ENCODE results near the gene ZG16.

- no peak for TF ChIP-seq CTCF (IDR thresholded peaks at IDR 0.05)
- TF ChIP-seq NR3C1 (CRISPR knock-in tag; conservative IDR thresholded peaks at IDR 0.05; ENCODE audit: low read depth), result no peak
- TF ChIP-seq TCF7 (CRISPR knock-in tag; IDR thresholded peaks at IDR 0.05; ENCODE audit: low read depth), result no peak
- TF ChIP-seq ESRRA (CRISPR knock-in tag; IDR thresholded peaks at IDR 0.05; ENCODE audit: borderline replicate concordance), result no peak
- no peak for TF ChIP-seq E2F5 (CRISPR knock-in tag; IDR thresholded peaks at IDR 0.05)
- no peak for TF ChIP-seq ATF3 (CRISPR knock-in tag; conservative IDR thresholded peaks at IDR 0.05)
- no peak for TF ChIP-seq ZMAT4 (CRISPR knock-in tag; IDR thresholded peaks at IDR 0.05)
- TF ChIP-seq ELF4 (CRISPR knock-in tag; IDR thresholded peaks at IDR 0.05; ENCODE audit: low read depth), result no peak
- no peak for TF ChIP-seq SP1 (CRISPR knock-in tag; conservative IDR thresholded peaks at IDR 0.05)
- TF ChIP-seq TP53 (CRISPR knock-in tag; IDR thresholded peaks at IDR 0.05), result no peak
- no peak for TF ChIP-seq RELA (CRISPR knock-in tag; IDR thresholded peaks at IDR 0.05; ENCODE audit: borderline replicate concordance)
- no peak for TF ChIP-seq FOXP4 (CRISPR knock-in tag; IDR thresholded peaks at IDR 0.05)
Observed at GRCh38 chr16:29742683-29743275, 35.3 kb upstream of the ZG16 start.

All from WTC11 (cell line).